PC-3 (cell line): ENCODE results near the gene ATP1B1.

Experiments used
- EZH2 ChIP-seq: fragments of 300-600 bp; sonication (generic); IDR thresholded peaks from one replicate; pipeline ENCODE4 v1.6.1; 2017; ENCODE audit warnings: antibody characterized with exemption, mild to moderate bottlenecking, low read length; ENCODE audit not compliant: unreplicated experiment
- EZH2phosphoT487 ChIP-seq: fragments of 300-600 bp; sonication (generic); IDR thresholded peaks from 2 replicates; pipeline ENCODE4 v1.6.1; 2018; ENCODE audit warnings: mild to moderate bottlenecking, antibody characterized with exemption, low read length, borderline replicate concordance
- TF ChIP-seq, protein P1 (sequence below): fragments of 300-600 bp; sonication (generic); conservative IDR thresholded peaks from 2 replicates; pipeline ENCODE4 v1.5.1; 2017; ENCODE audit warnings: antibody characterized with exemption, low read depth, mild to moderate bottlenecking, low read length

DNA sequence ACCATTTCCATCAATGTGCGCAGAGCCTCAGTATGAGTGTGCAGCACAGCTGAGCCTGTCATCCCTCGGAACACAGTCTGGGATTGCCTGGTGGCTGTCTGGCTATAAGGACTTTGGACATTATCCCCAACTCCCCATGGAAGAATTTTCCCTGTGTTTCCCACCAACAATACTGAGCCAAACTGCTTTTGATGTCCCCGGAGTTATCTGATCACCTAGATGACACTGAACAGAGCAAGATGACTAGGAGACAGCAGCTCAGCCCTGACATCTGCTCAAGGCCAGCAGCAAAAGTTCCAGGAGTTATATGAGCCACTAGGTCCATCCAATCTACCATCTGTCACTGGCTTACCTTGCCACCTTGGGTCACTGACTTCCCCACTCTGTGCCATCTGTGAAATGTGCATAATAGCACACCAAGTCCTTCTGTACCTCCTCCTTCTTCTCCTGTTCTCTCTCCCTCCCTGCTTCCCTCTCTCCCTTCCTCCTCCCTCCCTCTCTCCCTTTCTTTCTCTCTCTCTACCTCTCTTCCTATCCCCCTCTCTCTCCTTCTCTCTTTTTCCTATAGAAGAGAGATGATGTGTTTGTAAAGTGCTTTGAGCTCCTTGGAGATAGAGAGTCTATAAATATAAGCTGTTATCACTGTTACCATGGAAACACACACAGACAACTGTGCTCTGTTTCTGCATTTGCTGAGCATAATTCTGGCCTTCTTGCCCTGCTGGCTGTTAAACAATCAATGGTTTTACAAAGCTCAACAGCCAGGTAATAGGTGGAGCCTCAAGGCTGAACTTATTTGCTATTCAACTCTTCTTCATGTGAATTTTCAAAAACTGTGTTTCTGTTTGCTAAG, 19.7 kb upstream of the ATP1B1 start:
- TF ChIP-seq, protein P1, sequence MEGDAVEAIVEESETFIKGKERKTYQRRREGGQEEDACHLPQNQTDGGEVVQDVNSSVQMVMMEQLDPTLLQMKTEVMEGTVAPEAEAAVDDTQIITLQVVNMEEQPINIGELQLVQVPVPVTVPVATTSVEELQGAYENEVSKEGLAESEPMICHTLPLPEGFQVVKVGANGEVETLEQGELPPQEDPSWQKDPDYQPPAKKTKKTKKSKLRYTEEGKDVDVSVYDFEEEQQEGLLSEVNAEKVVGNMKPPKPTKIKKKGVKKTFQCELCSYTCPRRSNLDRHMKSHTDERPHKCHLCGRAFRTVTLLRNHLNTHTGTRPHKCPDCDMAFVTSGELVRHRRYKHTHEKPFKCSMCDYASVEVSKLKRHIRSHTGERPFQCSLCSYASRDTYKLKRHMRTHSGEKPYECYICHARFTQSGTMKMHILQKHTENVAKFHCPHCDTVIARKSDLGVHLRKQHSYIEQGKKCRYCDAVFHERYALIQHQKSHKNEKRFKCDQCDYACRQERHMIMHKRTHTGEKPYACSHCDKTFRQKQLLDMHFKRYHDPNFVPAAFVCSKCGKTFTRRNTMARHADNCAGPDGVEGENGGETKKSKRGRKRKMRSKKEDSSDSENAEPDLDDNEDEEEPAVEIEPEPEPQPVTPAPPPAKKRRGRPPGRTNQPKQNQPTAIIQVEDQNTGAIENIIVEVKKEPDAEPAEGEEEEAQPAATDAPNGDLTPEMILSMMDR: no peak
- TF ChIP-seq EZH2 (no peak), EZH2phosphoT487 (no peak)
